Spleen (tissue), 11 donors: ENCODE measurements around the gene RECQL. TPM values are rescaled to one million over a fixed set of nuclear protein-coding genes. Genes with fewer than 3 reads are reported as not detected.

Source experiments
- DNase-seq: peaks from one replicate; pipeline ENCODE4 v3.0.0-alpha.2; 2020
- H3K27ac ChIP-seq, 8 donors: fragments of 200-600 bp; sonication (generic) in 7 of 8; 1 replicate in 4 of 8; 2 replicates in 4 of 8; pipeline versions ENCODE4 v1.5.0 to v1.8.0; 2016 to 2021; ENCODE audit warnings: inconsistent platforms in 4 of 8, mild to moderate bottlenecking in 4 of 8, moderate library complexity in 1 of 8
- H3K27me3 ChIP-seq, 7 donors: fragments of 200-600 bp; sonication (generic) in 6 of 7; replicated peaks in 1 of 7; 1 replicate in 4 of 7; 2 replicates in 3 of 7; pipeline versions ENCODE4 v1.5.0 to v1.8.0; 2016 to 2021; ENCODE audit warnings: inconsistent platforms in 3 of 7, mild to moderate bottlenecking in 1 of 7
- H3K36me3 ChIP-seq, 6 donors: fragments of 200-600 bp; sonication (generic) in 5 of 6; 1 replicate in 4 of 6; 2 replicates in 2 of 6; pipeline versions ENCODE4 v1.5.0 to v1.8.0; 2016 to 2021; ENCODE audit warnings: inconsistent platforms in 2 of 6
- H3K4me1 ChIP-seq, 6 donors: fragments of 200-600 bp; sonication (generic) in 5 of 6; 1 replicate in 3 of 6; 2 replicates in 3 of 6; pipeline versions ENCODE4 v1.5.0 to v1.8.0; 2016 to 2021; ENCODE audit warnings: inconsistent platforms in 3 of 6
- H3K4me3 ChIP-seq, 8 donors: fragments of 200-600 bp; sonication (generic) in 7 of 8; 1 replicate in 4 of 8; 2 replicates in 4 of 8; pipeline versions ENCODE4 v1.5.0 to v1.8.0; 2016 to 2021; ENCODE audit warnings: inconsistent platforms in 4 of 8, mild to moderate bottlenecking in 4 of 8, moderate library complexity in 2 of 8
- H3K9me3 ChIP-seq, 8 donors: fragments of 200-600 bp; sonication (generic) in 7 of 8; 1 replicate in 4 of 8; 2 replicates in 4 of 8; pipeline versions ENCODE4 v1.5.0 to v1.8.0; 2016 to 2021; ENCODE audit warnings: inconsistent platforms in 4 of 8
- POLR2A ChIP-seq, 3 donors: fragments of 450-650 bp; IDR thresholded peaks; one replicate each; pipeline ENCODE4 v1.5.1; 2017; ENCODE audit warnings: antibody characterized with exemption in 3 of 3, mild to moderate bottlenecking in 1 of 3
- POLR2AphosphoS5 ChIP-seq, 3 donors: sonication (generic); formaldehyde crosslinking; IDR thresholded peaks; one replicate each; pipeline ENCODE4 v1.5.1; 2017; ENCODE audit warnings: antibody characterized with exemption in 3 of 3
- WGBS, 5 donors: extraction: QIAGEN DNeasy Blood & Tissue Kit in 3 of 5; methylation state at CpG; one replicate each; pipeline versions ENCODE4 v1.1.5 to v1.1.7; 2013 to 2018; 5-methylcytosine and 5-hydroxymethylcytosine counted together
- intact Hi-C: fragments of 100-400 bp; cut with DNase I; formaldehyde crosslinking; loops from one replicate; pipeline ENCODE4 v1.15.0; 2023; ENCODE audit warnings: low total_unique reads
- polyA plus RNA-seq, 3 donors: library from polyadenylated mRNA; stranded (reverse); fragments of 200-250 nt; gene quantifications; one replicate each; pipeline ENCODE4 v1.2.1, GENCODE V29; 2013
- total RNA-seq, 7 donors: library from RNA; depleted of rRNA in 3 of 7; stranded (reverse); fragments of >200 nt in 3 of 7; fragmentation: NEBNext Ultra II Directional in 4 of 7; extraction: Animal tissue kit (Norgen Biotek cat#: 25700) in 4 of 7; gene quantifications; one replicate each; pipeline versions ENCODE4 v1.1.0 to v1.2.1, GENCODE V29; 2016 to 2021
- TF ChIP-seq, protein P1 (sequence below), 11 experiments: fragments of 200-600 bp in 7 of 11; fragments of 450-650 bp in 4 of 11; sonication (generic) in 4 of 11; IDR thresholded peaks in 8 of 11; conservative IDR thresholded peaks in 3 of 11; 1 replicate in 7 of 11; 2 replicates in 4 of 11; pipeline versions ENCODE4 v1.4.0 to v1.8.0; 2016 to 2021; ENCODE audit warnings: antibody characterized with exemption in 11 of 11, inconsistent platforms in 4 of 11, mild to moderate bottlenecking in 1 of 11
- donor health status: healthy with polysubstance abuse.
- donor health status: DM: no; HTN: no; CAD: no; lungs with moderate emphysema.
- donor health status: DM: no; HTN: no; CAD: no.
- donor health status: Bipolar disorder and iron deficiency.
- donor health status: healthy.
- donor health status: DM: no; HTN: no; CAD: no.
- donor health status: DM: yes; HTN: yes; CAD: no.

RECQL gene
- total and polyA plus RNA-seq, 10 donors = 20.1 to 57.3 (median 39.7) TPM

DNA sequence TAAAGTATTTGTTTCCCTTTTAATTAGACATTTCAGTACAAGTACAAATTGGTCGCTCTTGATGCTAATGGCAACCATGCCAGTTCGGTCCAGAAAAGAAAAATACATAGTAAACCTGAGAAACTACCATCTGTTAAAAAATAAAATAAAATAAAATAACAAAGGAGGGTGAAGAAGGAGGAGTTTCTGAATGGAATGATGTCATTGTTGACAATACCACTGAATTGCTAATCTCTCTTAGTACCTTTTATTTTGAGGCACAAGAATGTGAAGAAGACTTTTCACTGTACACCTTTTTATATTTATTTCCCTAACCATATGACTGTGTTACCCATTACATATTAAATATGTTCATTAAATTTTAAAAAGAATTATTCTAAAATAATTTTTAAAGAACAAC, 44.1 kb upstream of the RECQL start:
- H3K27me3 ChIP-seq = no peaks in the 10 kb centered on the region
- WGBS, 5 donors = 83 to 95% (median 89%) methylated on average over 2 of the region's 2 CpGs
- TF ChIP-seq POLR2AphosphoS5 (IDR thresholded peaks at IDR 0.05) (no peak), POLR2A (IDR thresholded peaks at IDR 0.05) (no peak)
- TF ChIP-seq, protein P1, sequence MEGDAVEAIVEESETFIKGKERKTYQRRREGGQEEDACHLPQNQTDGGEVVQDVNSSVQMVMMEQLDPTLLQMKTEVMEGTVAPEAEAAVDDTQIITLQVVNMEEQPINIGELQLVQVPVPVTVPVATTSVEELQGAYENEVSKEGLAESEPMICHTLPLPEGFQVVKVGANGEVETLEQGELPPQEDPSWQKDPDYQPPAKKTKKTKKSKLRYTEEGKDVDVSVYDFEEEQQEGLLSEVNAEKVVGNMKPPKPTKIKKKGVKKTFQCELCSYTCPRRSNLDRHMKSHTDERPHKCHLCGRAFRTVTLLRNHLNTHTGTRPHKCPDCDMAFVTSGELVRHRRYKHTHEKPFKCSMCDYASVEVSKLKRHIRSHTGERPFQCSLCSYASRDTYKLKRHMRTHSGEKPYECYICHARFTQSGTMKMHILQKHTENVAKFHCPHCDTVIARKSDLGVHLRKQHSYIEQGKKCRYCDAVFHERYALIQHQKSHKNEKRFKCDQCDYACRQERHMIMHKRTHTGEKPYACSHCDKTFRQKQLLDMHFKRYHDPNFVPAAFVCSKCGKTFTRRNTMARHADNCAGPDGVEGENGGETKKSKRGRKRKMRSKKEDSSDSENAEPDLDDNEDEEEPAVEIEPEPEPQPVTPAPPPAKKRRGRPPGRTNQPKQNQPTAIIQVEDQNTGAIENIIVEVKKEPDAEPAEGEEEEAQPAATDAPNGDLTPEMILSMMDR (IDR thresholded peaks at IDR 0.05 in 8 of 11, conservative IDR thresholded peaks at IDR 0.05 in 3 of 11) = no peak
- no peak for DNase-seq
- no peak overlapping the region for H3K4me3 ChIP-seq
- intact Hi-C loops = no loop called here
- no peak overlapping the region for H3K27ac ChIP-seq
- H3K9me3 ChIP-seq = no peaks in the 10 kb centered on the region
- no peaks in the 10 kb centered on the region for H3K36me3 ChIP-seq
- no peaks in the 10 kb centered on the region for H3K4me1 ChIP-seq

GRCh38 chr12:21543151-21543550, 41.7 kb upstream of the RECQL start:
- Histone ChIP-seq H3K27me3 (no peaks in the 10 kb centered on the region), H3K27ac (no peak overlapping the region), H3K36me3 (no peaks in the 10 kb centered on the region), H3K4me1 (no peaks in the 10 kb centered on the region), H3K9me3 (no peaks in the 10 kb centered on the region), H3K4me3 (no peak overlapping the region)
- no peak for DNase-seq
- intact Hi-C loops = no loop called here
- TF ChIP-seq POLR2AphosphoS5 (IDR thresholded peaks at IDR 0.05) (no peak), POLR2A (IDR thresholded peaks at IDR 0.05) (no peak)

DNA sequence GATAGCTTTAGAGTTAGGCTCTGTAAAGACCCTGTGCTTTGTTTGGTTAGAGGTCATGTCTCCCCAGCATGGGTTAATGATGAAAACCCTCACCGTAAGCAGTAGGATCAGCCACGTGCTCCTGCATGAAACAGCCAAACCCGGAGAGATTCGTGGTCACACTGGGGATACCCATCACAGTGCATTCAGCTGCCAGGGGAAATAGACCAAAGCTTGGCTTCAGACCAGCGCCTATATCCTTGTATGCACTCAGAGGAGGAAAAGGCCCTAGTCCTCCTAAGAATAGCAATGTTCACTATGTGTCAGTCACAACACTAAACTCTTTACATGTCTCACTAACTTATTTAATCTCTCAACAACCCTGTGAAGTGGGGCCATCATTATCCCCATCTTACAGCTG, 41.0 kb upstream of the RECQL start:
- no peak overlapping the region for H3K27ac ChIP-seq
- 27 to 40% (median 36%) methylated on average over 5 of the region's 5 CpGs for WGBS, 5 donors
- no peak overlapping the region for H3K4me3 ChIP-seq
- no peaks in the 10 kb centered on the region for H3K27me3 ChIP-seq
- no peaks in the 10 kb centered on the region for H3K4me1 ChIP-seq
- TF ChIP-seq POLR2A (IDR thresholded peaks at IDR 0.05) (no peak), POLR2AphosphoS5 (IDR thresholded peaks at IDR 0.05) (no peak)
- TF ChIP-seq, protein P1 (IDR thresholded peaks at IDR 0.05 in 8 of 11, conservative IDR thresholded peaks at IDR 0.05 in 3 of 11) = no peak
- H3K36me3 ChIP-seq = no peaks in the 10 kb centered on the region
- intact Hi-C loops = no loop called here
- no peak for DNase-seq
- H3K9me3 ChIP-seq = no peaks in the 10 kb centered on the region

GRCh38 chr12:21541773-21542172, 40.3 kb upstream of the RECQL start:
- WGBS, 5 donors = 89 to 95% (median 91%) methylated on average over 6 of the region's 6 CpGs
- DNase-seq = no peak
- no peak for TF ChIP-seq POLR2AphosphoS5 (IDR thresholded peaks at IDR 0.05)
- intact Hi-C loops = no loop called here
- Histone ChIP-seq H3K4me3 (no peak overlapping the region), H3K27me3 (no peaks in the 10 kb centered on the region), H3K27ac (no peak overlapping the region), H3K9me3 (no peaks in the 10 kb centered on the region), H3K4me1 (no peaks in the 10 kb centered on the region), H3K36me3 (no peaks in the 10 kb centered on the region)

- no peak for DNase-seq
Observed at GRCh38 chr12:21539797-21540196, 38.4 kb upstream of the RECQL start.

More at GRCh38 chr12:21539797-21540196, 38.4 kb upstream of the RECQL start:
- intact Hi-C loops = no loop called here
- Histone ChIP-seq H3K4me3 (no peak overlapping the region), H3K27me3 (no peaks in the 10 kb centered on the region), H3K9me3 (no peaks in the 10 kb centered on the region), H3K27ac (no peak overlapping the region), H3K4me1 (no peaks in the 10 kb centered on the region), H3K36me3 (no peaks in the 10 kb centered on the region)
- TF ChIP-seq POLR2AphosphoS5 (IDR thresholded peaks at IDR 0.05) = no peak
- no peak for TF ChIP-seq POLR2A (IDR thresholded peaks at IDR 0.05)
- TF ChIP-seq, protein P1 (IDR thresholded peaks at IDR 0.05 in 8 of 11, conservative IDR thresholded peaks at IDR 0.05 in 3 of 11) = no peak
